H1 (cell line): Measurements from ENCODE around the gene ADAM12. TPM values are rescaled to one million over a fixed set of nuclear protein-coding genes. Genes with fewer than 3 reads are reported as not detected.

Experiments
- SP4 ChIP-seq: IDR thresholded peaks from 2 replicates; pipeline ENCODE4 v1.6.1; 2012; ENCODE audit warnings: low read length, inconsistent platforms
- polyA plus RNA-seq, 7 experiments: library from polyadenylated mRNA; depleted of rRNA in 3 of 7; stranded (reverse) in 5 of 7; unstranded in 2 of 7; fragments of >200 nt in 5 of 7; fragments of 200-250 nt in 2 of 7; gene quantifications; 1 replicate in 5 of 7; 2 replicates in 1 of 7; 4 replicates in 1 of 7; pipeline versions ENCODE4 v1.2.1 to v1.2.3, GENCODE V29; 2011 to 2013; ENCODE audit warnings: missing spikeins in 2 of 7, mixed read lengths in 2 of 7
- total RNA-seq: library from RNA; stranded (reverse); fragmentation: NEBNext Ultra II Directional; extraction: Animal tissue kit (Norgen Biotek cat#: 25700); gene quantifications from 2 replicates; pipeline ENCODE4 v1.2.1, GENCODE V29; 2021
- TF ChIP-seq, protein P1 (sequence below): fragments of 300-600 bp; sonication (generic); IDR thresholded peaks from 2 replicates; pipeline ENCODE4 v1.7.1; 2012; ENCODE audit warnings: low read length, moderate library complexity, mild to moderate bottlenecking, inconsistent platforms; ENCODE audit not compliant: insufficient replicate concordance

ADAM12 gene
- total and polyA plus RNA-seq, 2 of the 8 experiments (the other 6 are each of a cell fraction or from before 2014, with no cell fraction given): 0.07 to 0.17 TPM

DNA sequence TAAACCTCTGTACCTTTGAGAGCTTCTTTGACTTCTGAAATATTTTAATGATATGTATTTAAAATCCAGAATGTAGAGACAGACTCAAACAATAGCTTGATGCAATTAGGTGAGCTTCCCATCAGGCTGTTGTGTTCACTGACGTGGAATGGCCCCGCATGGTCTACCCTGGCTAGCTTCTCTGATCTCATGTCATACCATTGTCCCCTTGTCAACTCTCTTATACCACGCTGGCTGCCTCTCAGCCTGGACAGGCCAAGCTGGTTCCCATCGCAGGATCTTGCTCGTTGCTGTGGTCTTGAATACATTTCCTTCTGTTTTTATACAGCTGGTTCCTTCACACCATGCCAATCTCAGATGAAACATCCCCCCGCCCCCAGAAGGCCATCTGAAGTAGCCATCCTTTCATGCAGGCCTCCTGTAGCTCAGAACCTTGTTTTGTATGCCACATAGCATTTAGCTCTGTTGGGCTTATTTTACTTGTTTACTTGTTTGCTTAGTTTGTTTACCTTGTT is 407.7 kb downstream of the ADAM12 start (continued):
- no peak for TF ChIP-seq SP4
- TF ChIP-seq, protein P1, sequence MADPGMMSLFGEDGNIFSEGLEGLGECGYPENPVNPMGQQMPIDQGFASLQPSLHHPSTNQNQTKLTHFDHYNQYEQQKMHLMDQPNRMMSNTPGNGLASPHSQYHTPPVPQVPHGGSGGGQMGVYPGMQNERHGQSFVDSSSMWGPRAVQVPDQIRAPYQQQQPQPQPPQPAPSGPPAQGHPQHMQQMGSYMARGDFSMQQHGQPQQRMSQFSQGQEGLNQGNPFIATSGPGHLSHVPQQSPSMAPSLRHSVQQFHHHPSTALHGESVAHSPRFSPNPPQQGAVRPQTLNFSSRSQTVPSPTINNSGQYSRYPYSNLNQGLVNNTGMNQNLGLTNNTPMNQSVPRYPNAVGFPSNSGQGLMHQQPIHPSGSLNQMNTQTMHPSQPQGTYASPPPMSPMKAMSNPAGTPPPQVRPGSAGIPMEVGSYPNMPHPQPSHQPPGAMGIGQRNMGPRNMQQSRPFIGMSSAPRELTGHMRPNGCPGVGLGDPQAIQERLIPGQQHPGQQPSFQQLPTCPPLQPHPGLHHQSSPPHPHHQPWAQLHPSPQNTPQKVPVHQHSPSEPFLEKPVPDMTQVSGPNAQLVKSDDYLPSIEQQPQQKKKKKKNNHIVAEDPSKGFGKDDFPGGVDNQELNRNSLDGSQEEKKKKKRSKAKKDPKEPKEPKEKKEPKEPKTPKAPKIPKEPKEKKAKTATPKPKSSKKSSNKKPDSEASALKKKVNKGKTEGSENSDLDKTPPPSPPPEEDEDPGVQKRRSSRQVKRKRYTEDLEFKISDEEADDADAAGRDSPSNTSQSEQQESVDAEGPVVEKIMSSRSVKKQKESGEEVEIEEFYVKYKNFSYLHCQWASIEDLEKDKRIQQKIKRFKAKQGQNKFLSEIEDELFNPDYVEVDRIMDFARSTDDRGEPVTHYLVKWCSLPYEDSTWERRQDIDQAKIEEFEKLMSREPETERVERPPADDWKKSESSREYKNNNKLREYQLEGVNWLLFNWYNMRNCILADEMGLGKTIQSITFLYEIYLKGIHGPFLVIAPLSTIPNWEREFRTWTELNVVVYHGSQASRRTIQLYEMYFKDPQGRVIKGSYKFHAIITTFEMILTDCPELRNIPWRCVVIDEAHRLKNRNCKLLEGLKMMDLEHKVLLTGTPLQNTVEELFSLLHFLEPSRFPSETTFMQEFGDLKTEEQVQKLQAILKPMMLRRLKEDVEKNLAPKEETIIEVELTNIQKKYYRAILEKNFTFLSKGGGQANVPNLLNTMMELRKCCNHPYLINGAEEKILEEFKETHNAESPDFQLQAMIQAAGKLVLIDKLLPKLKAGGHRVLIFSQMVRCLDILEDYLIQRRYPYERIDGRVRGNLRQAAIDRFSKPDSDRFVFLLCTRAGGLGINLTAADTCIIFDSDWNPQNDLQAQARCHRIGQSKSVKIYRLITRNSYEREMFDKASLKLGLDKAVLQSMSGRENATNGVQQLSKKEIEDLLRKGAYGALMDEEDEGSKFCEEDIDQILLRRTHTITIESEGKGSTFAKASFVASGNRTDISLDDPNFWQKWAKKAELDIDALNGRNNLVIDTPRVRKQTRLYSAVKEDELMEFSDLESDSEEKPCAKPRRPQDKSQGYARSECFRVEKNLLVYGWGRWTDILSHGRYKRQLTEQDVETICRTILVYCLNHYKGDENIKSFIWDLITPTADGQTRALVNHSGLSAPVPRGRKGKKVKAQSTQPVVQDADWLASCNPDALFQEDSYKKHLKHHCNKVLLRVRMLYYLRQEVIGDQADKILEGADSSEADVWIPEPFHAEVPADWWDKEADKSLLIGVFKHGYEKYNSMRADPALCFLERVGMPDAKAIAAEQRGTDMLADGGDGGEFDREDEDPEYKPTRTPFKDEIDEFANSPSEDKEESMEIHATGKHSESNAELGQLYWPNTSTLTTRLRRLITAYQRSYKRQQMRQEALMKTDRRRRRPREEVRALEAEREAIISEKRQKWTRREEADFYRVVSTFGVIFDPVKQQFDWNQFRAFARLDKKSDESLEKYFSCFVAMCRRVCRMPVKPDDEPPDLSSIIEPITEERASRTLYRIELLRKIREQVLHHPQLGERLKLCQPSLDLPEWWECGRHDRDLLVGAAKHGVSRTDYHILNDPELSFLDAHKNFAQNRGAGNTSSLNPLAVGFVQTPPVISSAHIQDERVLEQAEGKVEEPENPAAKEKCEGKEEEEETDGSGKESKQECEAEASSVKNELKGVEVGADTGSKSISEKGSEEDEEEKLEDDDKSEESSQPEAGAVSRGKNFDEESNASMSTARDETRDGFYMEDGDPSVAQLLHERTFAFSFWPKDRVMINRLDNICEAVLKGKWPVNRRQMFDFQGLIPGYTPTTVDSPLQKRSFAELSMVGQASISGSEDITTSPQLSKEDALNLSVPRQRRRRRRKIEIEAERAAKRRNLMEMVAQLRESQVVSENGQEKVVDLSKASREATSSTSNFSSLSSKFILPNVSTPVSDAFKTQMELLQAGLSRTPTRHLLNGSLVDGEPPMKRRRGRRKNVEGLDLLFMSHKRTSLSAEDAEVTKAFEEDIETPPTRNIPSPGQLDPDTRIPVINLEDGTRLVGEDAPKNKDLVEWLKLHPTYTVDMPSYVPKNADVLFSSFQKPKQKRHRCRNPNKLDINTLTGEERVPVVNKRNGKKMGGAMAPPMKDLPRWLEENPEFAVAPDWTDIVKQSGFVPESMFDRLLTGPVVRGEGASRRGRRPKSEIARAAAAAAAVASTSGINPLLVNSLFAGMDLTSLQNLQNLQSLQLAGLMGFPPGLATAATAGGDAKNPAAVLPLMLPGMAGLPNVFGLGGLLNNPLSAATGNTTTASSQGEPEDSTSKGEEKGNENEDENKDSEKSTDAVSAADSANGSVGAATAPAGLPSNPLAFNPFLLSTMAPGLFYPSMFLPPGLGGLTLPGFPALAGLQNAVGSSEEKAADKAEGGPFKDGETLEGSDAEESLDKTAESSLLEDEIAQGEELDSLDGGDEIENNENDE: no peak
